Smooth muscle cell (in vitro differentiated cells): ENCODE results near the gene SERPIND1. TPM values are rescaled to one million over a fixed set of nuclear protein-coding genes. Genes with fewer than 3 reads are reported as not detected.

Experiments
- DNase-seq: peaks from one replicate; lab custom pipeline; 2025; ENCODE audit not compliant: unreplicated experiment; lab: John Stamatoyannopoulos, UW
- H2AFZ ChIP-seq: fragments of 200-600 bp; sonication (generic); 2 replicates; pipeline ENCODE4 v1.6.0; 2016; ENCODE audit warnings: antibody characterized with exemption, low read depth, mild to moderate bottlenecking
- H3F3A ChIP-seq: fragments of 200-600 bp; sonication (generic); 2 replicates; pipeline ENCODE4 v1.6.0; 2017; ENCODE audit warnings: antibody characterized with exemption, low read depth
- H3K27ac ChIP-seq: fragments of 200-600 bp; sonication (generic); 2 replicates; pipeline ENCODE4 v1.5.1; 2016; ENCODE audit warnings: low read depth, mild to moderate bottlenecking
- H3K27me3 ChIP-seq: fragments of 200-600 bp; sonication (generic); 2 replicates; pipeline ENCODE4 v1.6.1; 2016; ENCODE audit warnings: low read depth, mild to moderate bottlenecking
- H3K36me3 ChIP-seq: fragments of 200-600 bp; sonication (generic); 2 replicates; pipeline ENCODE4 v1.5.1; 2016; ENCODE audit warnings: low read depth
- H3K4me1 ChIP-seq: fragments of 200-600 bp; sonication (generic); 2 replicates; pipeline ENCODE4 v1.5.1; 2016; ENCODE audit warnings: low read depth
- H3K4me2 ChIP-seq: fragments of 200-600 bp; sonication (generic); 2 replicates; pipeline ENCODE4 v1.6.0; 2016; ENCODE audit warnings: mild to moderate bottlenecking
- H3K4me3 ChIP-seq: fragments of 200-600 bp; sonication (generic); 2 replicates; pipeline ENCODE4 v1.5.1; 2016; ENCODE audit warnings: mild to moderate bottlenecking
- H3K79me2 ChIP-seq: fragments of 200-600 bp; sonication (generic); 2 replicates; pipeline ENCODE4 v1.6.0; 2016; ENCODE audit warnings: low read depth, mild to moderate bottlenecking
- H3K9ac ChIP-seq: fragments of 200-600 bp; sonication (generic); 2 replicates; pipeline ENCODE4 v1.6.0; 2016; ENCODE audit warnings: low read depth
- H3K9me3 ChIP-seq: fragments of 200-600 bp; sonication (generic); replicated peaks from 2 replicates; pipeline ENCODE4 v1.5.1; 2016; ENCODE audit warnings: low read depth
- H4K20me1 ChIP-seq: fragments of 200-600 bp; sonication (generic); 2 replicates; pipeline ENCODE4 v1.6.0; 2016; ENCODE audit warnings: low read depth
- WGBS: methylation state at CpG from one replicate; pipeline ENCODE4 v1.1.7; 2016; ENCODE audit warnings: low lambda C conversion rate; 5-methylcytosine and 5-hydroxymethylcytosine counted together
- polyA plus RNA-seq: library from polyadenylated mRNA; unstranded; fragments of >200 nt; fragmentation: Nextera tagmentation; extraction: Ambion mirVana; gene quantifications from 2 replicates; pipeline ENCODE4 v1.2.1, GENCODE V29; 2016
- total RNA-seq: library from RNA; depleted of rRNA; stranded (reverse); fragments of >200 nt; gene quantifications from 2 replicates; pipeline ENCODE4 v1.2.3, GENCODE V29; 2014
- TF ChIP-seq, protein P1 (sequence below): fragments of 200-600 bp; sonication (generic); IDR thresholded peaks from 2 replicates; pipeline ENCODE4 v1.5.1; 2017; ENCODE audit warnings: borderline replicate concordance, mild to moderate bottlenecking, antibody characterized with exemption; ENCODE audit not compliant: insufficient read depth, poor library complexity, severe bottlenecking

The SERPIND1 gene
- total and polyA plus RNA-seq, 2 experiments from 2014 or later: 0.10 TPM; not detected in 1

DNA sequence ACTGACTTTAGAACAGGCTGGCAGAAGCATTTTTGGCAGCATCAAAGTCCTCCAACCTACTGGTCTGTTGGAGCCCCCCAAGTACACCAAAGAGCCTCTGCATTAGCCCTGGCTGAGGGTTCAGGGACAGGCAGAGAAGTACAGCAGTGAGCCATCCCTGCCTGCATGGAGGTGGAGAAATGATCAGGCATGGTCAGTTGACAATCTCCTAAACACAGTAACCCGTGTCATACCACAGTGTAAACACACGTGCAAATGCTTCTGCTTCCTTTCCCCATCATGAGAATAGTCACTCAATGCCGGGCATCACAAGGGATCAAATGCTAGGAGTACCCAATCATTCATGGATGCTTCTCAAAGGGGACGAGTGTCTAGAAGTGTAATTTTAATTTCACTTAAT, 8.2 kb downstream of the SERPIND1 start:
- no peak overlapping the region for H3K9ac ChIP-seq
- H4K20me1 ChIP-seq: no peaks in the 10 kb centered on the region
- no peak overlapping the region for H3K4me2 ChIP-seq
- no peaks in the 10 kb centered on the region for H3K36me3 ChIP-seq
- H3F3A ChIP-seq: no peaks in the 10 kb centered on the region
- no peaks in the 10 kb centered on the region for H3K79me2 ChIP-seq
- H3K27ac ChIP-seq: no peak overlapping the region
- no peak overlapping the region for H3K4me3 ChIP-seq
- no peaks in the 10 kb centered on the region for H3K9me3 ChIP-seq
- 99% methylated on average over 4 of the region's 4 CpGs for WGBS
- DNase-seq: no peak
- H3K4me1 ChIP-seq: no peaks in the 10 kb centered on the region
- TF ChIP-seq, protein P1, sequence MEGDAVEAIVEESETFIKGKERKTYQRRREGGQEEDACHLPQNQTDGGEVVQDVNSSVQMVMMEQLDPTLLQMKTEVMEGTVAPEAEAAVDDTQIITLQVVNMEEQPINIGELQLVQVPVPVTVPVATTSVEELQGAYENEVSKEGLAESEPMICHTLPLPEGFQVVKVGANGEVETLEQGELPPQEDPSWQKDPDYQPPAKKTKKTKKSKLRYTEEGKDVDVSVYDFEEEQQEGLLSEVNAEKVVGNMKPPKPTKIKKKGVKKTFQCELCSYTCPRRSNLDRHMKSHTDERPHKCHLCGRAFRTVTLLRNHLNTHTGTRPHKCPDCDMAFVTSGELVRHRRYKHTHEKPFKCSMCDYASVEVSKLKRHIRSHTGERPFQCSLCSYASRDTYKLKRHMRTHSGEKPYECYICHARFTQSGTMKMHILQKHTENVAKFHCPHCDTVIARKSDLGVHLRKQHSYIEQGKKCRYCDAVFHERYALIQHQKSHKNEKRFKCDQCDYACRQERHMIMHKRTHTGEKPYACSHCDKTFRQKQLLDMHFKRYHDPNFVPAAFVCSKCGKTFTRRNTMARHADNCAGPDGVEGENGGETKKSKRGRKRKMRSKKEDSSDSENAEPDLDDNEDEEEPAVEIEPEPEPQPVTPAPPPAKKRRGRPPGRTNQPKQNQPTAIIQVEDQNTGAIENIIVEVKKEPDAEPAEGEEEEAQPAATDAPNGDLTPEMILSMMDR: no peak
- H2AFZ ChIP-seq: no peak overlapping the region
- H3K27me3 ChIP-seq: no peaks in the 10 kb centered on the region

DNA sequence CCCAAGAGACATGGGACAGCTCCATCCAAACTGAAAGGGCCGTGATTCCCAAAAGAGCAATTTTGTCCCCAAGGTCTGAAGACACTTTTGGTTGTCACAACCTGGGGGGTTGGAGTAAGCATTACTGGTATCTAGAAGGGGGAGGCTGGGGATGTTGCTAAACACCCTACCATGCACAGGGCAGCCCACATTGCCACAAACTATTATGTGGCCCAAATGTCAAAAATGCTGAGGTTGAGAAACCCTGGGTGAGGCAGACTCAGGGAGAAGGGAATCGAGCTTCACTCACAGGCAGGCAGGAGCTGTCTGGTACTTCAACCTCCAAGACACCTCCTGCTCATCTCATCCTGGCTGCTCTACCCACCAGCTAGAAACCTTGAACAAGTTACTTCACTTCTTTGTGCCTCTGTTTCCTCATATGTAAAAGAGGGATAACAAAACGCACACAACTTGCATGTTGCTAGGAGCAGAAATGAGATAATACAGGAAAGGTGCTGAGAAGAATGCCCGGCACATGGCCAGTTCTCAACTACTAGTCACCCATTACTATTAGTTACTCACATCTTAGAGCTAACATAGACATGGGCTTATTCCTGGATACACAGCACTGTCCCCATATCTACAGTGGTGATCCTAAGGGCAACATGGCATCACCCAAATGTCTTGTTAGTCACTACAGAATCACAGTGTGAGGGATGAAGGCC, 8.8 kb downstream of the SERPIND1 start:
- Histone ChIP-seq H3K4me2 (no peak overlapping the region), H3K4me3 (no peak overlapping the region), H3K27me3 (no peaks in the 10 kb centered on the region), H3K4me1 (no peaks in the 10 kb centered on the region), H3K9me3 (no peaks in the 10 kb centered on the region), H3K27ac (no peak overlapping the region), H3K9ac (no peak overlapping the region), H3K79me2 (no peaks in the 10 kb centered on the region), H3F3A (no peaks in the 10 kb centered on the region), H4K20me1 (no peaks in the 10 kb centered on the region), H3K36me3 (no peaks in the 10 kb centered on the region), H2AFZ (no peak overlapping the region)
- DNase-seq: no peak
- TF ChIP-seq, protein P1: no peak
- WGBS: 95% methylated on average over 4 of the region's 4 CpGs

DNA sequence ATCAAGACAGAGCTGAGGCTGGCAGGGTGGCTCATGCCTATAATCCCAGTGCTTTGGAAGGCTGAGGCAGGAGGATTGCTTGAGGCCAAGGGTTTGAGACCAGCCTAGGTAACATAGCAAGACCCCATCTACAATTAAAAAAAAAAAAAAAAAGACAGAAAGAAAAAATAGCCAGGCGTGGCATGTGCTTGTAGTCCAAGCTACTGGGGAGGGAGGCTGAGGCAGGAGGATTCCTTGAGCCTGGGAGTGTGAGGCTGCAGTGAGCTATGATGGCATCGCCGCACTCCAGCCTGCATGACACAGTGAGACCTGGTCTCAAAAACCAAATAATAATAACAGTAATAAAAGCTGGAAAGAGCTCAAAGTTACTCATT, 9.4 kb downstream of the SERPIND1 start:
- no peak overlapping the region for H3K27ac ChIP-seq
- no peak overlapping the region for H3K4me2 ChIP-seq
- no peaks in the 10 kb centered on the region for H3K36me3 ChIP-seq
- H3F3A ChIP-seq: no peaks in the 10 kb centered on the region
- TF ChIP-seq, protein P1: no peak
- H3K9ac ChIP-seq: no peak overlapping the region
- H3K9me3 ChIP-seq: no peaks in the 10 kb centered on the region
- no peaks in the 10 kb centered on the region for H3K27me3 ChIP-seq
- no peaks in the 10 kb centered on the region for H4K20me1 ChIP-seq
- H2AFZ ChIP-seq: no peak overlapping the region
- H3K79me2 ChIP-seq: no peaks in the 10 kb centered on the region
- WGBS: 97% methylated on average over 3 of the region's 3 CpGs
- DNase-seq: no peak
- no peaks in the 10 kb centered on the region for H3K4me1 ChIP-seq
- no peak overlapping the region for H3K4me3 ChIP-seq
